ENCODE measurements around the gene SNX27. TPM values are rescaled to one million over a fixed set of nuclear protein-coding genes. Genes with fewer than 3 reads are reported as not detected.

SNX27 gene
- polyA plus RNA-seq, 3 donors = 40.1 to 57.1 (median 47.6) TPM

- TF ChIP-seq CTCF (IDR thresholded peaks at IDR 0.05) = no peak
- Histone ChIP-seq H3K79me2 (ENCODE audit: insufficient read depth, low read length) (no peaks in the 10 kb centered on the region), H2AFZ (ENCODE audit: insufficient read depth, low read depth, low read length, poor library complexity, severe bottlenecking) (no peak overlapping the region), H3K4me1 (ENCODE audit: control insufficient read depth in 1 of 2, insufficient read depth in 2 of 2, low read length in 2 of 2) (peaks cover 0 to 5% of the 10 kb centered on the region in 2 donors), H3K4me3 (replicated peaks in 1 of 3; ENCODE audit: low read depth in 2 of 3, low read length in 3 of 3) (no peak overlapping the region), H3K27me3 (ENCODE audit: control insufficient read depth in 2 of 2, insufficient read depth in 2 of 2, low read length in 2 of 2) (no peaks in the 10 kb centered on the region), H3K9me3 (replicated peaks in 1 of 2; ENCODE audit: control insufficient read depth in 1 of 2, insufficient read depth in 1 of 2, low read length in 2 of 2) (no peaks in the 10 kb centered on the region), H3K27ac (ENCODE audit: low read depth in 1 of 2, low read length in 2 of 2) (no peak overlapping the region), H3K4me2 (replicated peaks; ENCODE audit: extremely low read depth, low read length, poor library complexity, severe bottlenecking) (no peak overlapping the region), H3K36me3 (replicated peaks in 1 of 2; ENCODE audit: control insufficient read depth in 1 of 2, insufficient read depth in 2 of 2, low read length in 2 of 2) (no peaks in the 10 kb centered on the region), H4K20me1 (ENCODE audit: insufficient read depth, low read length) (no peaks in the 10 kb centered on the region), H3K9ac (ENCODE audit: insufficient read depth, low read length, poor library complexity, severe bottlenecking) (no peak overlapping the region)
- intact Hi-C loops (cut with micrococcal nuclease) = no loop called here
- DNase-seq = no peak
- H3K9me3 Mint-ChIP-seq = no peaks in the 10 kb centered on the region
- H3K36me3 Mint-ChIP-seq = no peaks in the 10 kb centered on the region
- H3K27me3 Mint-ChIP-seq (ENCODE audit: low read depth in 3 of 3) = peaks cover 0 to 9% (median 5%) of the 10 kb centered on the region in 3 donors
- peaks cover 12% of the 10 kb centered on the region for H3K4me1 Mint-ChIP-seq
- no peak overlapping the region for H3K27ac Mint-ChIP-seq
- H3K4me3 Mint-ChIP-seq = no peak overlapping the region
- WGBS (ENCODE audit: insufficient coverage) = 94% methylated on average over 14 of the region's 15 CpGs
These were observed 95.8 kb downstream of the SNX27 start for GRCh38 chr1:151707541-151708065.

GRCh38 chr1:151708891-151709290, 97.0 kb downstream of the SNX27 start:
- Histone ChIP-seq H3K79me2 (ENCODE audit: insufficient read depth, low read length) (no peaks in the 10 kb centered on the region), H3K4me3 (replicated peaks in 1 of 3; ENCODE audit: low read depth in 2 of 3, low read length in 3 of 3) (no peak overlapping the region), H3K4me2 (replicated peaks; ENCODE audit: extremely low read depth, low read length, poor library complexity, severe bottlenecking) (no peak overlapping the region), H2AFZ (ENCODE audit: insufficient read depth, low read depth, low read length, poor library complexity, severe bottlenecking) (no peak overlapping the region), H4K20me1 (ENCODE audit: insufficient read depth, low read length) (no peaks in the 10 kb centered on the region), H3K9me3 (replicated peaks in 1 of 2; ENCODE audit: control insufficient read depth in 1 of 2, insufficient read depth in 1 of 2, low read length in 2 of 2) (no peaks in the 10 kb centered on the region), H3K36me3 (replicated peaks in 1 of 2; ENCODE audit: control insufficient read depth in 1 of 2, insufficient read depth in 2 of 2, low read length in 2 of 2) (no peaks in the 10 kb centered on the region), H3K27me3 (ENCODE audit: control insufficient read depth in 2 of 2, insufficient read depth in 2 of 2, low read length in 2 of 2) (peaks cover 0 to 4% of the 10 kb centered on the region in 2 donors), H3K4me1 (ENCODE audit: control insufficient read depth in 1 of 2, insufficient read depth in 2 of 2, low read length in 2 of 2) (no peaks in the 10 kb centered on the region), H3K9ac (ENCODE audit: insufficient read depth, low read length, poor library complexity, severe bottlenecking) (no peak overlapping the region), H3K27ac (ENCODE audit: low read depth in 1 of 2, low read length in 2 of 2) (no peak overlapping the region)
- no peak for DNase-seq
- Mint-ChIP-seq H3K27ac (no peak overlapping the region), H3K4me1 (no peaks in the 10 kb centered on the region), H3K9me3 (no peaks in the 10 kb centered on the region), H3K27me3 (ENCODE audit: low read depth in 3 of 3) (peaks cover 3 to 12% (median 5%) of the 10 kb centered on the region in 3 donors), H3K4me3 (no peak overlapping the region), H3K36me3 (no peaks in the 10 kb centered on the region)
- WGBS (ENCODE audit: insufficient coverage) = 77% methylated on average over 10 of the region's 15 CpGs
- no peak for TF ChIP-seq CTCF (IDR thresholded peaks at IDR 0.05)
- intact Hi-C loops (cut with micrococcal nuclease) = no loop called here
